ENCODE results near the gene FLYWCH2. TPM values are rescaled to one million over a fixed set of nuclear protein-coding genes. Genes with fewer than 3 reads are reported as not detected.
"Not testable (repeated sequence)": the region's sequence is repeated elsewhere in the genome, so short reads cannot be mapped to it uniquely, and the experiment has no call there.

The FLYWCH2 gene
- total and polyA plus RNA-seq, 2 experiments from 2014 or later = 30.9 to 45.0 TPM

DNA sequence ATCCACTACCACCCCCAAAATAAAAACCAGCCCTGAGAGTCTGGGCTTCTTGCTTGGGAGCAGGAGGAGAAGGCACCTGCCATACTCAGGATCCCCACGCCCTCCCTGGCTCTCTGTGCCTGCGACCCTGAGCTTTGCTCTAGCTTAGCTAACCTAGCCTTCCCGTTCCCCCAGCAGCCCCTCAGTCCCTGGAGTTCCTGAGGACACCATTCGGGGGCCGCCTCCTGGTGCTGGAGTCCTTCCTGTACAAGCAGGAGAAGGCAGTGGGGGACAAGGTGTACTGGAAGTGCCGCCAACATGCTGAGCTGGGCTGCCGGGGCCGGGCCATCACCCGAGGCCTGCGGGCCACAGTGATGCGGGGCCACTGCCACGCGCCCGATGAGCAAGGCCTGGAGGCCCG is 47.2 kb downstream of the FLYWCH2 start (continued):
- TF ChIP-seq, protein P1, sequence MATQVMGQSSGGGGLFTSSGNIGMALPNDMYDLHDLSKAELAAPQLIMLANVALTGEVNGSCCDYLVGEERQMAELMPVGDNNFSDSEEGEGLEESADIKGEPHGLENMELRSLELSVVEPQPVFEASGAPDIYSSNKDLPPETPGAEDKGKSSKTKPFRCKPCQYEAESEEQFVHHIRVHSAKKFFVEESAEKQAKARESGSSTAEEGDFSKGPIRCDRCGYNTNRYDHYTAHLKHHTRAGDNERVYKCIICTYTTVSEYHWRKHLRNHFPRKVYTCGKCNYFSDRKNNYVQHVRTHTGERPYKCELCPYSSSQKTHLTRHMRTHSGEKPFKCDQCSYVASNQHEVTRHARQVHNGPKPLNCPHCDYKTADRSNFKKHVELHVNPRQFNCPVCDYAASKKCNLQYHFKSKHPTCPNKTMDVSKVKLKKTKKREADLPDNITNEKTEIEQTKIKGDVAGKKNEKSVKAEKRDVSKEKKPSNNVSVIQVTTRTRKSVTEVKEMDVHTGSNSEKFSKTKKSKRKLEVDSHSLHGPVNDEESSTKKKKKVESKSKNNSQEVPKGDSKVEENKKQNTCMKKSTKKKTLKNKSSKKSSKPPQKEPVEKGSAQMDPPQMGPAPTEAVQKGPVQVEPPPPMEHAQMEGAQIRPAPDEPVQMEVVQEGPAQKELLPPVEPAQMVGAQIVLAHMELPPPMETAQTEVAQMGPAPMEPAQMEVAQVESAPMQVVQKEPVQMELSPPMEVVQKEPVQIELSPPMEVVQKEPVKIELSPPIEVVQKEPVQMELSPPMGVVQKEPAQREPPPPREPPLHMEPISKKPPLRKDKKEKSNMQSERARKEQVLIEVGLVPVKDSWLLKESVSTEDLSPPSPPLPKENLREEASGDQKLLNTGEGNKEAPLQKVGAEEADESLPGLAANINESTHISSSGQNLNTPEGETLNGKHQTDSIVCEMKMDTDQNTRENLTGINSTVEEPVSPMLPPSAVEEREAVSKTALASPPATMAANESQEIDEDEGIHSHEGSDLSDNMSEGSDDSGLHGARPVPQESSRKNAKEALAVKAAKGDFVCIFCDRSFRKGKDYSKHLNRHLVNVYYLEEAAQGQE (IDR thresholded peaks at IDR 0.05; ENCODE audit: unreplicated experiment) = no peak
- no peak for TF ChIP-seq POLR2AphosphoS5 (IDR thresholded peaks at IDR 0.05; ENCODE audit: low read depth)
- no peak for TF ChIP-seq STAT1 (IDR thresholded peaks at IDR 0.05; ENCODE audit: unreplicated experiment)
- no peak for TF ChIP-seq CREB1 (CRISPR knock-in tag; IDR thresholded peaks at IDR 0.05; ENCODE audit: low read depth)
- no peak for TF ChIP-seq EZH2phosphoT487 (IDR thresholded peaks at IDR 0.05; ENCODE audit: unreplicated experiment)
- TF ChIP-seq, protein P2, sequence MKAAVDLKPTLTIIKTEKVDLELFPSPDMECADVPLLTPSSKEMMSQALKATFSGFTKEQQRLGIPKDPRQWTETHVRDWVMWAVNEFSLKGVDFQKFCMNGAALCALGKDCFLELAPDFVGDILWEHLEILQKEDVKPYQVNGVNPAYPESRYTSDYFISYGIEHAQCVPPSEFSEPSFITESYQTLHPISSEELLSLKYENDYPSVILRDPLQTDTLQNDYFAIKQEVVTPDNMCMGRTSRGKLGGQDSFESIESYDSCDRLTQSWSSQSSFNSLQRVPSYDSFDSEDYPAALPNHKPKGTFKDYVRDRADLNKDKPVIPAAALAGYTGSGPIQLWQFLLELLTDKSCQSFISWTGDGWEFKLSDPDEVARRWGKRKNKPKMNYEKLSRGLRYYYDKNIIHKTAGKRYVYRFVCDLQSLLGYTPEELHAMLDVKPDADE (IDR thresholded peaks at IDR 0.05) = no peak
- no peak for TF ChIP-seq JUNB (IDR thresholded peaks at IDR 0.05; ENCODE audit: unreplicated experiment)
- TF ChIP-seq NANOG (IDR thresholded peaks at IDR 0.05; ENCODE audit: borderline replicate concordance) = no peak
- TF ChIP-seq ZNF331 (CRISPR knock-in tag; IDR thresholded peaks at IDR 0.05; ENCODE audit: low read depth) = no peak
- no peak for TF ChIP-seq ZNF114 (CRISPR knock-in tag; IDR thresholded peaks at IDR 0.05)

DNA sequence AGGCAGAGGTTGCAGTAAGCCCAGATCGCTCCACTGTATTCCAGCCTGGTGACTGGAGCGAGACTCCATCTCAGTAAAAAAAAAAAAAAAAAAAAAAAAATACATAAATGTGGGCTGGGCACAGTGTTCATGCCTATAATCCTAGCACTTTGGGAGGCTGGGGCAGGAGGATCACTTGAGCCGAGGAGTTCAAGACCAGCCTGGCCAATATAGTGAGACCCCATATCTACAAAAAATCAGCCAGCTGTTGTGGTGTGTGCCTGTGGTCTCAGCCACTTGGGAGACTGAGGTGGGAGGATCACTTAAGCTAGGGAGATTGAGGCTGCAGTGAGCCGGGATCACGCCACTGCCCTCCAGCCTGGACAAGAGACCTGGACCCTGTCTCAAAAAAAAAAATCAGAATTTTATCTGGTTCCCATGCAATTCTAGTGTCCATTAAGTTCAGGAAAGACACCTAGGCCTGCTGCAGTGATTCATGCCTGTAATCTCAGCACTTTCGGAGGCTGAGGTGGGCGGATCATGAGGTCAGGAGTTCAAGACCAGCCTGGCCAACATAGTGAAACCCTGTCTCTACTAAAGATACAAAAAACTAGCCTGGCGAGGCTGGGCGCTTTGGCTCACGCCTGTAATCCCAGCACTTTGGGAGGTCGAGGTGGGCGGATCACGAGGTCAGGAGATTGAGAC is 48.4 kb downstream of the FLYWCH2 start:
- peaks cover 30% of the 10 kb centered on the region for H3K4me1 Mint-ChIP-seq
- peaks cover 14% of the 10 kb centered on the region for H3K27me3 Mint-ChIP-seq (ENCODE audit: insufficient read depth, low read depth, poor library complexity)
- not testable (repeated sequence) for H3K36me3 ChIP-seq (ENCODE audit: insufficient read depth); H2AFZ ChIP-seq; H3K4me1 ChIP-seq (ENCODE audit: insufficient read depth); H3K9me3 Mint-ChIP-seq; H4K20me1 ChIP-seq (replicated peaks; ENCODE audit: insufficient read depth); H3K27ac Mint-ChIP-seq; H3K79me2 ChIP-seq (replicated peaks; ENCODE audit: insufficient read depth); H3K27me3 ChIP-seq (ENCODE audit: insufficient read depth); ATAC-seq; H3K4me2 ChIP-seq; H3K4me3 ChIP-seq; H3K27ac ChIP-seq (ENCODE audit: low read depth); H3K4me3 Mint-ChIP-seq; H3K9me2 ChIP-seq (ENCODE audit: insufficient read depth); DNase-seq (ENCODE audit: low spot score); H3F3A ChIP-seq (replicated peaks; ENCODE audit: low read depth)
- H3K36me3 Mint-ChIP-seq (ENCODE audit: low read depth) = peaks cover 23% of the 10 kb centered on the region
